GM12892 (cell line): Measurements from ENCODE around the gene PPP1R37.

Experiments used
- POLR2AphosphoS5 ChIP-seq: IDR thresholded peaks from 2 replicates; pipeline ENCODE4 v1.6.1; 2011; ENCODE audit warnings: low read depth, low read length, control low read depth
- TAF1 ChIP-seq: IDR thresholded peaks from 2 replicates; pipeline ENCODE4 v1.6.1; 2011; ENCODE audit warnings: low read depth, mild to moderate bottlenecking, control low read depth, low read length, borderline replicate concordance

DNA sequence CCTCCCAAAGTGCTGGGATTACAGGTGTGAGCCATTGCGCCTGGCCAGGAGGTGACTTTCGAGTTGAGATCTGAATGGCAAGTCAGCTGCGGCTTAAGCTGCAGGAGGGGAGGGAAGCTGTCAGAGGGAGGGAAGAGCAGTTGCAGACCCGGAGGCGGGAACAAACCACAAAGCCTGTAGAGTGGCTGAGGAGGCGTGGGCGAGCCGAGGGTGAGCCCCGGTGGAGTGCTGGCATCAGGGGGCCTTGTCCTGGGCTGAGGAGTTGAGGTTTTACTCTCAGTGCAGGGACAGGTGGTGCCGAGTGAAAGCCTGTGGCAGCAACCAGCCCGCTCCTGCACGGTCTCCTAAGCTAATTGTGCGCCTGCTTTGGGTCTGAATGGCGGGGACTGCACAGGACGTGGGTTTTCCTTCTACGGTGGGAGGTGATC lies 24.2 kb downstream of the PPP1R37 start:
- no peak for TF ChIP-seq POLR2AphosphoS5
- no peak for TF ChIP-seq TAF1
